ENCODE measurements around the gene MORC2. TPM values are rescaled to one million over a fixed set of nuclear protein-coding genes. Genes with fewer than 3 reads are reported as not detected.

The MORC2 gene
- total and polyA plus RNA-seq, 9 of the 15 experiments (the other 6 are each of a cell fraction or from before 2014, with no cell fraction given), result 3.3 to 34.7 (median 16.7) TPM

DNA sequence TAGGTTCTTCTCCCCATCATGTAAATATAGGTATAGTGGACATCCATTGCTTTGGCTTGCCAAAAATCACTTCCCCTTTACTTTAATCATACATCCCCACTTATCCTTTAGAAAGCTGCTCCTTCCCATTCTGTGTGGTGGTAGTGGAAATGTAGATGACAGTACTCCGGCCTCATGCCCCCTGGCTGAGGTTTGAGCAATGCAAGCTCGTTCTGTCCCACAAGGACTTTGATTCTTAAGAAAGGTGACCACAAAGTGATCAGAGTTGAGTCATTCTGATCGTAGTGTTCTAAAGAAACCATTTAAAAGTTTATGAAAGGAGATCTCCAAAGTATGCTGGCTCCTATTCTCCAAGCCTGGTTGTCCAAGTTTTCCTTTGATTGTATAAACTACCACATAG is 11.4 kb upstream of the MORC2 start:
- H3K4me2 ChIP-seq (ENCODE audit: insufficient read depth, low read length), result no peak overlapping the region
- no peak for FAIRE-seq
- BruUV-seq (replicated peaks), result no TSS peak
- peaks cover 13% of the 10 kb centered on the region for H3K9me3 ChIP-seq (replicated peaks; ENCODE audit: control insufficient read depth, insufficient read depth, low read depth, low read length)
- no peaks in the 10 kb centered on the region for H4K20me1 ChIP-seq (replicated peaks; ENCODE audit: control insufficient read depth, insufficient read depth, low read length)
- POLR2A ChIA-PET, result interaction anchor here (0.8 to 2.6 kb wide), 2 partner anchors 11 to 23 kb away, joined by 3 to 11 read pairs; partner anchors contain the start of genes MORC2 and TUG1
- CTCF ChIA-PET (ENCODE audit: low intra/inter-chr PET ratio), result no interaction called here
- no peak overlapping the region for H3K27ac ChIP-seq (ENCODE audit: extremely low read depth, low read depth, low read length)
- no peaks in the 10 kb centered on the region for H3K4me1 ChIP-seq (replicated peaks in 1 of 2; ENCODE audit: control insufficient read depth in 2 of 2, insufficient read depth in 2 of 2, low read length in 2 of 2)
- peaks cover 10% of the 10 kb centered on the region for H3K36me3 ChIP-seq (ENCODE audit: control insufficient read depth, insufficient read depth, low read length)
- H3K4me3 ChIP-seq, result no peak overlapping the region
- in situ Hi-C loops (cut with MboI), result no loop called here
- H3K9ac ChIP-seq (ENCODE audit: insufficient read depth in 1 of 2, low read depth in 2 of 2, low read length in 2 of 2), result no peak overlapping the region
- DNase-seq (ENCODE audit: extremely low read depth in 1 of 4, low spot score in 3 of 4), result no peak
- no peak overlapping the region for H2AFZ ChIP-seq (ENCODE audit: low read depth, low read length)
- ATAC-seq, result no peak
- WGBS (ENCODE audit: insufficient coverage, low coverage, missing lambda C conversion rate), result 40% methylated on average over 3 of the region's 3 CpGs
- no peaks in the 10 kb centered on the region for H3K9me1 ChIP-seq (ENCODE audit: control insufficient read depth, insufficient read depth, low read length)
- no peaks in the 10 kb centered on the region; a peak in 1 of 5 replicates for H3K27me3 ChIP-seq (ENCODE audit: control insufficient read depth in 2 of 2, insufficient read depth in 2 of 2, low read length in 2 of 2)
- intact Hi-C loops (cut with micrococcal nuclease), result no loop called here
- H3K79me2 ChIP-seq (ENCODE audit: control insufficient read depth, insufficient read depth, low read length), result peaks cover 13% of the 10 kb centered on the region; the same call in 2 of the 3 replicates
- 0 out of 4 replicates have a peak, but pooled peaks of 1 of the 2 experiments have one; percentile 43 for TF ChIP-seq KDM1A (IDR thresholded peaks at IDR 0.05)
- TF ChIP-seq NEUROD1 (IDR thresholded peaks at IDR 0.05; ENCODE audit: borderline replicate concordance, low read depth, low read length, partially characterized antibody), result no peak

DNA sequence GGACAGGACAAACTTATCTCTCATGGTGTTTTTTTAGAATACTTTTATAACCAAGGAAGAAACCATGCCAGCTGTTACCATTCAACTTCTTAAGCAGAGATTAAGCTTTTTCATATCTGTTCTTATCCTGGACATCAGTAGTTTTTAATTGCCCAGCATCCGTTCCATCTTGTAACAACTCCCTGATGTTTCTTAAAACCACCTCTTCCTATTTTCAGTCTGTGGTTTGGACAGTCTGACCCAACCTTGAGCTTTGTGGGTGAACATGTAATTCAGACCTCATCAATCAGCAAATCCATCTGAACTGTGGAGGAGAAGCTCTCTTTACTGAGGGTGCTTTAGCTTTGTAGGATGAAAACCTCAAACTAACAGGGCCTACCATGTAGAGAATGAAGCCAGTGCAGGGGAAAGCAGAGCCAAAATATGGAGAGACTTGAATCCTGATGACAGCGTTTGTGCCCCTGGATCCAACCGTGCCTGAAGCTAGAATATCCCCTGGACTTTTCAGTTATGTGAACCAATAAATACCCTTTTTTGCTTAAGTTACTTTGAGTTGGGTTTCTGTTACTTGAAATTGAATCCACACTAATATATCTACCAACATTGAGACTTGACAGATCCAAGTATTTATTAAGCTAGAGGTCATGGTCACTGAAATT is 9.9 kb upstream of the MORC2 start:
- ATAC-seq (no peak), DNase-seq (ENCODE audit: extremely low read depth in 1 of 4, low spot score in 3 of 4) (no peak), FAIRE-seq (no peak)
- H3K27me3 ChIP-seq (ENCODE audit: control insufficient read depth in 2 of 2, insufficient read depth in 2 of 2, low read length in 2 of 2), result no peaks in the 10 kb centered on the region; a peak in 1 of 5 replicates
- H3K27ac ChIP-seq (ENCODE audit: extremely low read depth, low read depth, low read length), result no peak overlapping the region
- no peaks in the 10 kb centered on the region for H3K4me1 ChIP-seq (replicated peaks in 1 of 2; ENCODE audit: control insufficient read depth in 2 of 2, insufficient read depth in 2 of 2, low read length in 2 of 2)
- CTCF ChIA-PET (ENCODE audit: low intra/inter-chr PET ratio), result no interaction called here
- no TSS peak for BruUV-seq (replicated peaks)
- in situ Hi-C loops (cut with MboI), result no loop called here
- H3K4me3 ChIP-seq, result no peak overlapping the region
- H4K20me1 ChIP-seq (replicated peaks; ENCODE audit: control insufficient read depth, insufficient read depth, low read length), result no peaks in the 10 kb centered on the region
- 67% methylated on average over 3 of the region's 3 CpGs for WGBS (ENCODE audit: insufficient coverage, low coverage, missing lambda C conversion rate)
- H3K79me2 ChIP-seq (ENCODE audit: control insufficient read depth, insufficient read depth, low read length), result peaks cover 27% of the 10 kb centered on the region
- peaks cover 25% of the 10 kb centered on the region for H3K36me3 ChIP-seq (ENCODE audit: control insufficient read depth, insufficient read depth, low read length)
- H3K9ac ChIP-seq (ENCODE audit: insufficient read depth in 1 of 2, low read depth in 2 of 2, low read length in 2 of 2), result no peak overlapping the region
- POLR2A ChIA-PET, result interaction anchor here (2.6 kb wide), 1 partner anchor 9 kb away, joined by 11 read pairs; the partner anchor contains the start of genes MORC2 and TUG1
- no peak overlapping the region for H3K4me2 ChIP-seq (ENCODE audit: insufficient read depth, low read length)
- peaks cover 16% of the 10 kb centered on the region for H3K9me3 ChIP-seq (replicated peaks; ENCODE audit: control insufficient read depth, insufficient read depth, low read depth, low read length)
- H3K9me1 ChIP-seq (ENCODE audit: control insufficient read depth, insufficient read depth, low read length), result no peaks in the 10 kb centered on the region
- H2AFZ ChIP-seq (ENCODE audit: low read depth, low read length), result no peak overlapping the region
- intact Hi-C loops (cut with micrococcal nuclease), result no loop called here
- TF ChIP-seq, protein P1, sequence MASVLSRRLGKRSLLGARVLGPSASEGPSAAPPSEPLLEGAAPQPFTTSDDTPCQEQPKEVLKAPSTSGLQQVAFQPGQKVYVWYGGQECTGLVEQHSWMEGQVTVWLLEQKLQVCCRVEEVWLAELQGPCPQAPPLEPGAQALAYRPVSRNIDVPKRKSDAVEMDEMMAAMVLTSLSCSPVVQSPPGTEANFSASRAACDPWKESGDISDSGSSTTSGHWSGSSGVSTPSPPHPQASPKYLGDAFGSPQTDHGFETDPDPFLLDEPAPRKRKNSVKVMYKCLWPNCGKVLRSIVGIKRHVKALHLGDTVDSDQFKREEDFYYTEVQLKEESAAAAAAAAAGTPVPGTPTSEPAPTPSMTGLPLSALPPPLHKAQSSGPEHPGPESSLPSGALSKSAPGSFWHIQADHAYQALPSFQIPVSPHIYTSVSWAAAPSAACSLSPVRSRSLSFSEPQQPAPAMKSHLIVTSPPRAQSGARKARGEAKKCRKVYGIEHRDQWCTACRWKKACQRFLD (CRISPR knock-in tag; IDR thresholded peaks at IDR 0.05), result no peak
- no peak for TF ChIP-seq ZBTB12 (CRISPR knock-in tag; IDR thresholded peaks at IDR 0.05)
- no peak for TF ChIP-seq SMARCE1 (IDR thresholded peaks at IDR 0.05)
- no peak for TF ChIP-seq CLOCK (CRISPR knock-in tag; IDR thresholded peaks at IDR 0.05; ENCODE audit: borderline replicate concordance)
- TF ChIP-seq U2AF2 (optimal IDR thresholded peaks at IDR 0.05; ENCODE audit: low read depth, low read length), result no peak
- no peak for TF ChIP-seq HNRNPLL (IDR thresholded peaks at IDR 0.05; ENCODE audit: low read depth, low read length, poor library complexity, severe bottlenecking)
- TF ChIP-seq JUNB (CRISPR knock-in tag; conservative IDR thresholded peaks at IDR 0.05), result no peak

All from K562 (cell line).